HG02970 (cell line): Measurements from ENCODE around the gene MRPL10.

ENCODE experiments used
- ATAC-seq: cut with Tn5 transposase; IDR thresholded peaks from one replicate; pipeline ENCODE4 v1.9.1; 2021; ENCODE audit warnings: mild to moderate bottlenecking, moderate library complexity, moderate number of reproducible peaks; ENCODE audit not compliant: unreplicated experiment, low FRiP score

The MRPL10 gene

GRCh38 chr17:47862621-47863440, 31.5 kb upstream of the MRPL10 start:
- no peak for ATAC-seq

DNA sequence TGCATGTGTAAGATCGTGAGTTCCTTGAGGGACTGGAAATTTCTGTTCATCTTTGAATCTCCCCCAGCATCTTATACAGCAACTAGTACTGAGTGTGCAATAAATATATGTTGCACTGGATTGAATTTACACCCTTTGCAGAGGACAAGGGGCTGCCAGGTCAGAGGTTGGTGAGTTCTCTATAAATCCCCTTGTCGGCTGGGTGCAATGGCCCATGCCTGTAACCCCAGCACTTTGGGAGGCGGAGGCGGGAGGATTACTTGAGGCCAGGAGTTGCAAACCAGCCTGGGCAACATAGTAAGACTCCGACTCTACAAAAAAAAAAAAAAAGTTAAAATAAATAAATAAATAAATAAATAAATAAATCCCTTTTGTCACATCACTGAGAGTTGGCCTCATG, 29.0 kb upstream of the MRPL10 start:
- no peak for ATAC-seq

DNA sequence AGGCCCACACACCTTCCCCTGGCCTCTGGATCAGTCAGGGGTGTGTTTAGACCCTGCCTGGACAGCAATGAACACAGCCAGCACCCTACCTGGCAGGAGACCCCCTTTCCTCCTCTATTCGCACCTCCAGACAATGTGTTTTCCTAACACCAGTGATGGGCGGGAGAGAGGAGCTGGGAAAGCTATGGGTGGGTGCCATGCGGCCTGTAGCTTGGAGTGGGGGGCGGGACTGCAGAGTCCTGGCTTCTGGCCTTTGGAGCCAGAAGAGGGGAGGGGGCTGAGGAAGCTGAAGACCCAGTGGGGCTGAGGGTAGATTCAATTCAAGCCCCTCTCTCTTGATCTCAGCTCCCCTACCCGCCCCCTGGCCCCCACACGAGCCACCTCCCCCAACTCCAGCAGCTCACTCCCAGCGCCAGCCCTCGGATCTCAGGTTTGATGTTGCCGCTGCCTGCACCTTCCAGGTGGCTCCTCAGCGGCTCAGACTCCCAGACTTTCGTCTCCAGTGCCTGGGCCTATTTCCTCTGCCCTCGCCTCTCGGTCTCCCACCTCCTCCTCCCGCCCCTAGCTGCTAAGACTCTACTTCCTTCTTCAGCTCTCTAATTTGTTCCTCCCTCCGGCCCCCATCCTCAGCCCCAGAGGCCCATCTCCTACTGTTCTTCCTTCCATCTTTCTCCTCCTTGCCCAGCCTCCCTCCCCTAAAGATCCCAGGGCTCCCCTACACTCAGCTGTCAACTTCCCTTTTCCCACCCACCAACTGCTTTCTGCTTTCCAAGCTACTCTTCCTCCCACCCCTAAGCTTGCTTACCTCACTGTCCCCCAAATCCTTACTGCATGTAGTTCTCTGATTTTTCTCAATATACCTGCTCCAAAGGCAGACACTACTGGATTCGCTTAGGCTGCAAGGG, 26.5 kb upstream of the MRPL10 start:
- ATAC-seq, result no peak

- ATAC-seq, result no peak
Observed at GRCh38 chr17:47856830-47857229, 25.5 kb upstream of the MRPL10 start.

GRCh38 chr17:47855737-47856136, 24.4 kb upstream of the MRPL10 start:
- no peak for ATAC-seq

DNA sequence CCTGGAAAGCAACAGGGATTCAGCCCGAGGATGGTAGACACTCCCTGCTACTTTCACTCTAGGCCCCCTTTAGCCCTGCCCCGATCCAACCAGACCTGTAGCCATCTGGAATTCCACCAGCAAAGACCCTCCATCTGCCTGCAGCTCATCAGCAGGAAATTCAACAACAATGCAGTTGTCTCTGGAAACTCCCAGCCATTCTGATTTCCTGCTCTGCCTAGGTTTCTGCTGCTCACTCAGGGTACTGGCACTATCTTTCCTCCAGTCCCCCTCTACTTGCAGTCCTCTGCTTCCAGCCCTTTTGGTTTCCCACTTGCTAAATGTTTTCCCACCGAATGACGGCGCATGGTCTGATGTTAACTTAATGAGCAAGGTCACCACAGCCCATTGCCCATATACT, 22.3 kb upstream of the MRPL10 start:
- ATAC-seq, result no peak

- ATAC-seq, result no peak
Observed at GRCh38 chr17:47852113-47852949, 21.0 kb upstream of the MRPL10 start.

DNA sequence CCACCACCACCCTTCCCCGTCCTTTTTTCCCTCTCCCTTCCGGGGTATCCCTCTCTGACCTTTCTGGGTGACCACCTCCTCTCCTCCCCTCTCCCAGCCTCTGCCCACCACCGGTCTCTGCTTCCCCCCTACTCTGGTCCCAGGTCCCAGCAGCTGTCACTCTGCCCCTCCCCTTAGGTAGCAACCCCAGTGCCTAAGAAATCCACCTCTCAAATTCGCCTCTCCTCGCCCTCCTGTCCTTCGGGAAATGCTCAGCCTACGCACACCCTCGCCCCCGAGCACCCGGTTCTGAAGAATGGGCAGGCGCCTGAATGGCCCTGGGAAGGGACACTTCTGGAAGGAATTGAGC, 20.4 kb upstream of the MRPL10 start:
- no peak for ATAC-seq

DNA sequence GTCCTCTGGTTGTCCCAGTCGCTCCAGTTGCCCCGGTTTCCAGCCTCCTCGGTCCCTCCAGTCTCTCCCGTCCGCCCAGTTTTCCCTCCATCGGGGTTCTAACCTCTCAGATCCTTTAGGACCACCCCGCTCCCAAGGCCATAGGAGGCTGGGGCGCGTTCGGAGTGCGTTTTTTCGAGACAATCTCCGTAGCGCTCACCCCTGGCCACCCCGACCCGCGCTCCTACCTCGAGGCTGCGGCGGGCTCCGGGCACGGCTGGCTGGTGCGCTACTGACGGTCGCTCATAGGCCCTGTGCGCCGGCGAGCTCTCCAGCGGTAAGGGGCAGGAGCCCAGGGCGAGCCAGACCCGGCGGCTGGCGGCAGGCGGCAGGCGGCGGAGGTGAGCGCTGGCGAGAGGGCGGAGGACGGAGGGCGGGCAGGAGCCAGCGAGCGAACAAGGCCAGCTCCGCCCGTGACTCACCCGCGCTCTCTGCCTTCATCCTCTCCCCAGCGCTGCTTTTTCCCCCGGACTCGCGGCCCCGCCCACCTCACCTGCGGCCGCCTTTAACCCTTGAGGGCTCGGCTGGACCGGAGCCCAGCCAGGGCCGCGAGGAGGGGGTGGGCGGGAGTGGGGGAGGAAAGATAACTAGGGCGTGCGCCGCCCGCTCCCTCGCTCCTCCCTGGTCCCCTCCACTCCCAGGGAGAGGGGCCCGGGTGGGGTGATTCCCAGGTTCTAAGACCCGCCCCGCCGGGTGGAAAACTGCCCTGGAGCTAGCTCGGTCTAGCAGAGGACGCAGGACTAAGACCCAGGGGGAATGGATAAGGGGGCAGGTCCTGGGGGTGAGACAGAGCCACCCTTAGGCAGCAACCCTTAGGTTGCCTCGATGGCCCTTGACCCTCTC, 19.6 kb upstream of the MRPL10 start, which contains the start of gene SP6:
Gene SP6 (minus strand): TSS at position 472 of the 882 bp plus-strand sequence. CDS start 2,734 bp downstream, outside the sequence.
- ATAC-seq, result no peak

DNA sequence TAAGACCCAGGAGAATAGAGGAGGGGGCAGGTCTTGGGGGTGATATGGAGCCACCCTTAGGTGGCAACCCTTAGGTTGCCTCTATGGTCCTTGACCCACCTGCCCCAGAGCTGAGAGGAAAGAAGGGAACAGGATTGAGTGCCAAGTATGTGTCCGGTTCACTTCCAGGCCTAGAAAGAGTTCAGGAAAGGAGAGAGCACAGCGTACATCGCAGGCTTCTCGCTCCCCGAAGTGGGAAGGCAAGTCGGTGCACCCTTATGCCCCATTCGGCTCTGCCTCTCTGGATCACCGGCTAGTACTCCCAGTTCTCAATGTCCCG, 19.0 kb upstream of the MRPL10 start:
- no peak for ATAC-seq

DNA sequence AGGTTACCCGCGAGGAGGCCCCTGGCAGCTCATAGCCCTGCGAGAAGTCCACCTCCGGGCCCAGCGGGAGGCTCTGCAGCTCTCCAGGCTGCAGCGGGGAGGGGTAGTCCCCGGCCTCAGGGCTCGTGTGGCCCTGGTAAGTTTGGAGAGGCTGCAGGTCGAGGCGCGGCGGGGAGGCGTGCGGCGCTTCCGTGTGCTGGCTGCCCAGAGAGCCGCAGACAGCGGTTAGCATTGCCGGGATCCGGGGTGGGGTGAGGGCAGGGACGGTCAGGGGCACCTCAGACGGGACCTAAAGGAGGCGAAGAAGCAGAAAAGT, 16.8 kb upstream of the MRPL10 start:
- ATAC-seq, result no peak

GRCh38 chr17:47847341-47848197, 16.2 kb upstream of the MRPL10 start:
- ATAC-seq, result no peak

GRCh38 chr17:47846716-47847340, 15.5 kb upstream of the MRPL10 start:
- no peak for ATAC-seq

- no peak for ATAC-seq
Observed at GRCh38 chr17:47845716-47846075, 14.4 kb upstream of the MRPL10 start.

GRCh38 chr17:47844814-47845715, 13.7 kb upstream of the MRPL10 start:
- ATAC-seq, result no peak

- no peak for ATAC-seq
Observed at GRCh38 chr17:47844227-47844626, 12.9 kb upstream of the MRPL10 start.

DNA sequence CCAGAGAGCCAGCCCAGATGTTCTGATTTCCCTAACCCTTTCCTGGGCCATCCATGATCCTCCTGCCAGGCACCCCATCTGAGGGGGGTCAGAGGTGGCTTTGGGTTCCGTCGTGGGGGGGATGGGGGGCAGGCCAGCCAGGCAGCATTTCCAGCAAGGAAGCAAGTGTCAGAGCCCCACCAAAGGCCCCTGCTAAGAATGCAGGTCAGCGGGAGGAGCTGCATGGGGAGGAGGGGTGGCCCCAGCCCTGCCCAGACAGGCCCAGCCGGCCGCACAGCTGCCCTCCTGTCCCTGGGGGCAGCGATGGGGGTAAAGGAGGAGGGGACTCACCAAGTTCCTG, 12.0 kb upstream of the MRPL10 start:
- no peak for ATAC-seq
